ENCODE results near the gene ST6GAL1. TPM values are rescaled to one million over a fixed set of nuclear protein-coding genes. Genes with fewer than 3 reads are reported as not detected.

Gene ST6GAL1
- total and polyA plus RNA-seq, 2 of the 13 experiments (the other 11 are each of a cell fraction or from before 2014, with no cell fraction given), result 79.9 to 164 TPM

GRCh38 chr3:186930143-186930640 is at the start of gene ST6GAL1 (continued):
- TF ChIP-seq U2AF1 (optimal IDR thresholded peaks at IDR 0.05; ENCODE audit: low read depth, low read length), result no peak
- no peak for TF ChIP-seq FOXO1 (CRISPR knock-in tag; IDR thresholded peaks at IDR 0.05)
- no peak for TF ChIP-seq ZKSCAN5 (CRISPR knock-in tag; IDR thresholded peaks at IDR 0.05)
- TF ChIP-seq POGK (CRISPR knock-in tag; conservative IDR thresholded peaks at IDR 0.05), result no peak
- TF ChIP-seq ARID4A (CRISPR knock-in tag; IDR thresholded peaks at IDR 0.05; ENCODE audit: borderline replicate concordance), result no peak
- TF ChIP-seq IRF2 (CRISPR knock-in tag; IDR thresholded peaks at IDR 0.05), result 0 out of 2 replicates have a peak, but pooled peaks have one; percentile 18
- TF ChIP-seq ZNF563 (CRISPR knock-in tag; IDR thresholded peaks at IDR 0.05), result no peak
- TF ChIP-seq ZBTB1 (CRISPR knock-in tag; IDR thresholded peaks at IDR 0.05; ENCODE audit: borderline replicate concordance), result no peak
- no peak for TF ChIP-seq ZNF354B (CRISPR knock-in tag; IDR thresholded peaks at IDR 0.05)
- TF ChIP-seq ZNF792 (CRISPR knock-in tag; IDR thresholded peaks at IDR 0.05), result peak; percentile 39; the same call in 1 of the 2 replicates
- no peak for TF ChIP-seq WIZ (CRISPR knock-in tag; IDR thresholded peaks at IDR 0.05)
- no peak; the same call in 1 of the 2 replicates for TF ChIP-seq ZFX (CRISPR knock-in tag; IDR thresholded peaks at IDR 0.05; ENCODE audit: low read depth)
- no peak for TF ChIP-seq ZBTB39 (CRISPR knock-in tag; IDR thresholded peaks at IDR 0.05)
- no peak for TF ChIP-seq ZNF558 (CRISPR knock-in tag; IDR thresholded peaks at IDR 0.05; ENCODE audit: borderline replicate concordance)
- peak; percentile 77 for TF ChIP-seq CTCF (CRISPR knock-in tag; IDR thresholded peaks at IDR 0.05)
- TF ChIP-seq SMAD9 (CRISPR knock-in tag; IDR thresholded peaks at IDR 0.05), result no peak

Data from HepG2 (cell line).